GM18868 (cell line): ENCODE measurements around the gene AMY1A.
"Not testable (repeated sequence)": the region's sequence is repeated elsewhere in the genome, so short reads cannot be mapped to it uniquely, and the experiment has no call there.

Experiments used
- ATAC-seq: cut with Tn5 transposase; IDR thresholded peaks from one replicate; pipeline ENCODE4 v1.9.1; 2021; ENCODE audit warnings: mild to moderate bottlenecking, moderate library complexity; ENCODE audit not compliant: unreplicated experiment

AMY1A gene

DNA sequence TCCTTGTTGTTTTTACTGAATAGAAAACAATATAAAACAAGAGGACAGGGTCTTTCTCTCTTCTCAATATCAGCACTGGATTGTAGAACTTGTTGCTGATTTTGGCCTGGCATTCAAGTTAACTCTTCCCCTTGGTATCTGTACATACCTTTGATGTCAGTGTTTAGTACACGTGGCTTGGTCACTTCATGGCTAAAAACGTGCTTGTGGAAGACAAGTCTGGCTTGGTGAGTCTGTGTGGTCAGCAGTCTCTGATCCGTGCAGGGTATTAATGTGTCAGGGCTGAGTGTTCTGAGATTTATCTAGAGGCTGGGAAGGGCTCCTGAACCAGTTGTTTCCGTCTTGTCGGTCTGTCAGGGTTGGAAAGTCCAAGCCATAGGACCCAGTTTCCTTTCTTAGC is at the start of gene AMY1A:
Gene AMY1A (plus strand): TSS at position 301 of the 400 bp plus-strand sequence. CDS start 571 bp downstream, outside the sequence.
- not testable (repeated sequence) for ATAC-seq

DNA sequence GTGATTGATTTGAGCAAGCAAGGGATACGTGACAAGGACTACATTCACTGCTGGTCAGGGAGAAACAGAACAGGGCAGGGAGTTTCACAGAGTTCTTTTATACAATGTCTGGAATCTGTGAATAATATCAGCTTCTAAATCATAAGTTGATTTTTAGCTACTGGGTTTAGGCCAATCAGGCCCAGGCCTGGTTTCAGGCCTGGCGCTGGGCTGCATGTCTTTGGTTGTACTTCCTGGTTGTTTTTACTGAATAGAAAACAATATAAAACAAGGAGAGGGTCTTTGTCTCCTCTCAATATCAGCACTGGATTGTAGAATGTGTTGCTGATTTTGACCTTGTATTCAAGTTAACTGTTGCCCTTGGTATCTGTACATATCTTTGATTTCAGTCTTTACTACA is 39.2 kb upstream of the AMY1A start:
- no peak for ATAC-seq

DNA sequence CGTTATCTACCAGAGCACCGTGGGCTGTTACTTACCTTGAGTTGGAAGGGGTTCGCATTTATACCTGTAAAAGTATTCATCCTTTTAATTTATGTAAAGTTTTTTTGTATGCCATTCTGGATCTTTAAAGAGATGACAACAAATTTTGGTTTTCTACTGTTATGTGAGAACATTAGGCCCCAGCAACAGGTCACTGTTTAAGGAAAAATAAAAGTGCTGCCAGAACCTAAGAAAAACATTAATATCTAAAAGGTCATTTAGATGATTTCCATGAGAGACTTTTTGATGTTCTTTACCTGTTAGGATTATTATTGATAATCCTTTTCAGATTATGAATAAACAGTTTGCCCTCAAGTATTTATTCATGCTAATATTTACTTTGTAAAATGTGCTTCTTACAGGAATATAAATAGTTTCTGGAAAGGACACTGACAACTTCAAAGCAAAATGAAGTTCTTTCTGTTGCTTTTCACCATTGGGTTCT is 38.5 kb upstream of the AMY1A start, which contains the start of gene AMY2A:
Gene AMY2A (plus strand): TSS at position 434 of the 484 bp plus-strand sequence. CDS start 14 bp downstream, at position 448.
- not testable (repeated sequence) for ATAC-seq

DNA sequence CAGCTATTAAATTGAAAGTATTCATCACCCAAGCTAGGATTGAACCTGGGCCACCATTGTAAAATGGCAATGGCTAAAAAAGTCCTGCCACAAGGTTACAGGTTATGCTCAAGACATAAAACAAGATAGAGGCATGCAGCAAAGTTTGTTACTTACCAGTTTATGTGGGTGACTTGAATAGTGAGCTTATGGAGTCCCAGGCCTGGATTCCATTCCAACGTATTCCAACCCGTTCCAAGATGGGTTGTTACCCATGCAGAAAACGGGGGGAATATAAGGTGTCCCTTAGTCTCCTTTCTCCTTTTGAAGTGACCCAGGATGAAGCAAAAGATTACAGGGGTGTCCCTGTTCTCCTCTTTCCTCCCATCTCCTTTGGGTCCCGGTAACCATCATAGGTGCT is 28.1 kb upstream of the AMY1A start:
- not testable (repeated sequence) for ATAC-seq

DNA sequence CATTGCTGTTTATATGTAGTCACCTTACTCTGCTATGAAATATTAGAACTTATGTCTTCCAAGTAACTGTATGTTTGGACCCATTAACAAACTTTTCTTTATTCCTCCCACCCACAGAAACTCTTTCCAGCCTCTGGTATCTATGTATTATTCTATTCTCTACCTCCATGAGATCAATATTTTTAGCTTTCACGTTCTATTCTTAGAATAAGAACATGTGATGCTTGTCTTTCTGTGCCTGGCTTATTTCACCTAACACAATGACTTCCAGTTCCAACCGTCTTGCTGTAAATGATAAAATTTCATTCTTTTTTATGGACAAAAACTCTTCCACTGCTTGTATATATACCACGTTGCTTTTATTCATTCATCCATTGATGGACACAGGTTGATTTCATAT is 14.4 kb upstream of the AMY1A start:
- ATAC-seq: not testable (repeated sequence)

DNA sequence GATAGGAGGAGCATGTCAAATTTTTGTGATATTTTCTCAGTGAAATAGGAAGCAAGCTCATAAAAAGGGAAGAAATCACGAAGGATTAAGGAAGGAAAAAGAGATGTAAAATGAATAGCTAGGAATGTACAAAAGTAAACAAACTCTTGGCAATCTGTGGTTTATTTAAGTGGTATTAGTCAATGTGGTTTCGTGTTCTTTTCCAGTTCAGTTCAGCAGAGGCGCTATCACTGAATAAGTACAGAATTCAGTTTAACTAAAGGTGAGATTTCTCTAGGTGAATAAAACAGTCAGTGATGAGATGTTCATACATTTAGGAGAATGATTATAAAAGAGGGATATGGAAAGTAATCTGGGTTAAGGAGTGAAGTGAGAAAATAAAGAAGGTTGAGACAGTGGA is 11.7 kb upstream of the AMY1A start:
- ATAC-seq: not testable (repeated sequence)

DNA sequence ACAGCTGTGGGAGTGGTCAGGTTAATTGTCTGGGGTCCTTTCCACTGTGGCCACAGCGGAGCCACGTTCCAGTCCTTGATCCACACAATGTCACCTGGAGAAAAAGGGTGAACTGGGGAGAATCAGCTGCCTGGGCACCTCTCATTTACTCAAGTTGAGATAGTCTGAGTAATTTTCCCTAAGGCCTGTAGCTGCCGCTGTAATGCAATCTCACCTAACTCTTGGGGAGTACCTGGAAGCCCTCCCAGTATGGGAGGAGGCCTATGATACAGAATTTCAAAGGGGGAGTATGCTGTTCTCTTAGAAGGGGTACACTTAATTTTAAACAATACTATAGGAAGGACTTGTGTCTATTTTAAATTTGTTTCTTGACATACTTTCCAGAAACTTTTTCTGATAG is 5.3 kb upstream of the AMY1A start:
- not testable (repeated sequence) for ATAC-seq

DNA sequence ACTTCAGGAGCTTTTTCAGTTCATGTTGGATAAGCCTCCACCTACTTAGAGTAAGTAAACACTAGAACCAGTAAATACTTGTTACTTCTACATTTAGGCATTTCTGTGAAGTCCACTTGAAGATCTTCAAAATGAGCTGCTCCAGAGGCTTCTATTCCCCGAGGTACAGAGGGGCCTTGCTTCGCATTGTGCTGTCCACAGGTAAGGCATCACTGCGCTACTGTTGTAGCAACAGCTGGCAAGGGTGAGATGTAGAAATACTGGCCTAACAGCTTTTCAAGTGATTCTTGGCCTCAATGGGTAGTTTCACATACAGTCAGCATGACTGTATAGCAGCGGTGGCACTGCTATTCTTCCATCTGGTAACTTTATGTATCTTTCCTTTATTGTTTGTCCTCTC is 4.7 kb upstream of the AMY1A start:
- ATAC-seq: not testable (repeated sequence)

DNA sequence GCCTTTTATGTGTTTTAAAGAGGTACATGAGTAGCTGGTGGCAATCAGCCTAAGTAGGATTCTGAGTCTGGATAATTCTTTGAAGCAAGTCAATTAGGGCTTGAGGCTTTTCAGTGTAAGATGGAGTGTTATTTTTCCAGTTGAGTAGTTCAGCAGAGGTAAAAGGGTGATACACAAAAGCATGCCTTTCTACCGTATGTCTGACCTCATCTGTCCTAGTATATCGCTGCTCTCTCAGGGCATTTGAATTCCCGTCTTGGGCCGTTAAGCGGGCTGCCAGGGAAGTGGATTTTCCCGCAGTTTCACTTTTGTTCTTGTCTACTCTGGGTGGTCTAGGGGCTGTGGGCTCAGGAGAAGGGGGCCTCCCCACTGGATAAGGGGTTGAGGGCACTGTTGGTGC is 1.4 kb upstream of the AMY1A start:
- ATAC-seq: not testable (repeated sequence)

DNA sequence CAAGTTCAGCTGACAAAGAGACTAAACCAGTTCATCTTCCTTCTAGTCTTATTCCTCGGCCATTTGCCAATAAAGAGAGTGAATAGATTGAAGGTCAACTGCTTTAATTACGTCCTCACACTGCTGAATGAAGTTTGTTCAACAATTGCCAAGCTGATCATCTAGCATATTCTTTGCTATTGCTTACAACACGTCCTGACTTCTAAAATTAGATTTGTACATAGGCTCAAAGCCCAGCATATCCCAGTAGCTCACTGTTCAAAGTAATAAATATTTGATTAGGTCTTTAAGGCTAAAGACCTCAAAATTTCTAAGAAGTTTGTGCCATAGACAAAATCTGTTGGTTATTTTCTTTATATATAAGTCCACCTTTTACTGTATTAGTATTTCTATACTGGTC is 20.8 kb downstream of the AMY1A start:
- ATAC-seq: not testable (repeated sequence)

DNA sequence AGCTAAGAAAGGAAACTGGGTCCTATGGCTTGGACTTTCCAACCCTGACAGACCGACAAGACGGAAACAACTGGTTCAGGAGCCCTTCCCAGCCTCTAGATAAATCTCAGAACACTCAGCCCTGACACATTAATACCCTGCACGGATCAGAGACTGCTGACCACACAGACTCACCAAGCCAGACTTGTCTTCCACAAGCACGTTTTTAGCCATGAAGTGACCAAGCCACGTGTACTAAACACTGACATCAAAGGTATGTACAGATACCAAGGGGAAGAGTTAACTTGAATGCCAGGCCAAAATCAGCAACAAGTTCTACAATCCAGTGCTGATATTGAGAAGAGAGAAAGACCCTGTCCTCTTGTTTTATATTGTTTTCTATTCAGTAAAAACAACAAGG is 40.5 kb downstream of the AMY1A start, which contains the start of gene AMY1B:
Gene AMY1B (minus strand): TSS at position 101 of the 400 bp plus-strand sequence. CDS start 571 bp downstream, outside the sequence.
- not testable (repeated sequence) for ATAC-seq

DNA sequence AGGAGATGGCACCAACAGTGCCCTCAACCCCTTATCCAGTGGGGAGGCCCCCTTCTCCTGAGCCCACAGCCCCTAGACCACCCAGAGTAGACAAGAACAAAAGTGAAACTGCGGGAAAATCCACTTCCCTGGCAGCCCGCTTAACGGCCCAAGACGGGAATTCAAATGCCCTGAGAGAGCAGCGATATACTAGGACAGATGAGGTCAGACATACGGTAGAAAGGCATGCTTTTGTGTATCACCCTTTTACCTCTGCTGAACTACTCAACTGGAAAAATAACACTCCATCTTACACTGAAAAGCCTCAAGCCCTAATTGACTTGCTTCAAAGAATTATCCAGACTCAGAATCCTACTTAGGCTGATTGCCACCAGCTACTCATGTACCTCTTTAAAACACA is 41.9 kb downstream of the AMY1A start:
- ATAC-seq: not testable (repeated sequence)

DNA sequence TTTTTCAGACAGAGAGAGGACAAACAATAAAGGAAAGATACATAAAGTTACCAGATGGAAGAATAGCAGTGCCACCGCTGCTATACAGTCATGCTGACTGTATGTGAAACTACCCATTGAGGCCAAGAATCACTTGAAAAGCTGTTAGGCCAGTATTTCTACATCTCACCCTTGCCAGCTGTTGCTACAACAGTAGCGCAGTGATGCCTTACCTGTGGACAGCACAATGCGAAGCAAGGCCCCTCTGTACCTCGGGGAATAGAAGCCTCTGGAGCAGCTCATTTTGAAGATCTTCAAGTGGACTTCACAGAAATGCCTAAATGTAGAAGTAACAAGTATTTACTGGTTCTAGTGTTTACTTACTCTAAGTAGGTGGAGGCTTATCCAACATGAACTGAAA is 45.1 kb downstream of the AMY1A start:
- not testable (repeated sequence) for ATAC-seq

DNA sequence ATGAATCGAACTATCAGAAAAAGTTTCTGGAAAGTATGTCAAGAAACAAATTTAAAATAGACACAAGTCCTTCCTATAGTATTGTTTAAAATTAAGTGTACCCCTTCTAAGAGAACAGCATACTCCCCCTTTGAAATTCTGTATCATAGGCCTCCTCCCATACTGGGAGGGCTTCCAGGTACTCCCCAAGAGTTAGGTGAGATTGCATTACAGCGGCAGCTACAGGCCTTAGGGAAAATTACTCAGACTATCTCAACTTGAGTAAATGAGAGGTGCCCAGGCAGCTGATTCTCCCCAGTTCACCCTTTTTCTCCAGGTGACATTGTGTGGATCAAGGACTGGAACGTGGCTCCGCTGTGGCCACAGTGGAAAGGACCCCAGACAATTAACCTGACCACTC is 45.7 kb downstream of the AMY1A start:
- ATAC-seq: not testable (repeated sequence)

DNA sequence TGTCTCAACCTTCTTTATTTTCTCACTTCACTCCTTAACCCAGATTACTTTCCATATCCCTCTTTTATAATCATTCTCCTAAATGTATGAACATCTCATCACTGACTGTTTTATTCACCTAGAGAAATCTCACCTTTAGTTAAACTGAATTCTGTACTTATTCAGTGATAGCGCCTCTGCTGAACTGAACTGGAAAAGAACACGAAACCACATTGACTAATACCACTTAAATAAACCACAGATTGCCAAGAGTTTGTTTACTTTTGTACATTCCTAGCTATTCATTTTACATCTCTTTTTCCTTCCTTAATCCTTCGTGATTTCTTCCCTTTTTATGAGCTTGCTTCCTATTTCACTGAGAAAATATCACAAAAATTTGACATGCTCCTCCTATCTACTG is 52.1 kb downstream of the AMY1A start:
- not testable (repeated sequence) for ATAC-seq

DNA sequence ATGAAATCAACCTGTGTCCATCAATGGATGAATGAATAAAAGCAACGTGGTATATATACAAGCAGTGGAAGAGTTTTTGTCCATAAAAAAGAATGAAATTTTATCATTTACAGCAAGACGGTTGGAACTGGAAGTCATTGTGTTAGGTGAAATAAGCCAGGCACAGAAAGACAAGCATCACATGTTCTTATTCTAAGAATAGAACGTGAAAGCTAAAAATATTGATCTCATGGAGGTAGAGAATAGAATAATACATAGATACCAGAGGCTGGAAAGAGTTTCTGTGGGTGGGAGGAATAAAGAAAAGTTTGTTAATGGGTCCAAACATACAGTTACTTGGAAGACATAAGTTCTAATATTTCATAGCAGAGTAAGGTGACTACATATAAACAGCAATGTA is 54.8 kb downstream of the AMY1A start:
- ATAC-seq: not testable (repeated sequence)
